CD4-positive, alpha-beta T cell treated with Interleukin-4 for 4 hours (primary cell): ENCODE results near the gene RAB8B.

Experiments used
- DNase-seq: peaks from one replicate; pipeline ENCODE4 v3.0.0-alpha.2; 2020

Gene RAB8B

DNA sequence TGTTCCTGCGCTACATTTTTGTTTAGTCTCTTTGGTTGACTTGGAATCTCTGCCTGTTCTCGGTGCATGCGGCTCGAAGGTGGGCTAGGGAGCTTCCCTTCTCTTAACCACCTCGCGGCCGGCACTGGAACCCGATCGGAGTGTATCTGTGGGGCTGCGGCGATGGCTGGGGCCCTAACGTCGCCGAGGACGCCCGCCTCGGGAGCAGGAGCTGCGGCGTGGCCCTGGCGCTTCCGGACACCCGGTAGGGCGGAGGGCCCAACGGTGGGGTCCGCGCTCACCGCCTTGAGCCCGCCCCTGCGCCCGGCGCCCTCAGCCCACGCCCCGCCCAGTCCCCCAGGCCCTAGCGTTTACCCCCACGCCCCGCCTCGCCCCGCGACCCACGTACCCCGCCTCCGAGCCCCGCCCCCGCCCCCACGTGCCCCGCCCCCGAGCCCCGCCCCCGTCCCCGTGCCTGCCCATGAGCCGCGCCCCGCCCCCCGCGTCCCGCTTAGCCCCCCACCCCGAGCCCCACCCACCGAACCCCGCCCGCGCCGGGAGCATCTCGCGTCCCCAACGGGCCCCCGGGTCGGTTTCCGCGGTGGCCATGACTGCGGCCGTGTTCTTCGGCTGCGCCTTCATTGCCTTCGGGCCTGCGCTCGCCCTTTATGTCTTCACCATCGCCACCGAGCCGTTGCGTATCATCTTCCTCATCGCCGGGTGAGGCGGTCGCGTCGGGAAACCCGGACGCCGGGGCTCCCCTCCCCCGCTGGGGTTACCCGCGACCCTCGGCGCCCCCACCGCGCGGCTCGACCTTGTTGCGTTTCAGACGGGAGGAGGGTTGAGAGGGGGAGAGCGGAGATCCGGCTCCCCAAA, 87.9 kb downstream of the RAB8B start, which contains the start of gene APH1B:
TSS of gene APH1B (plus strand) at position 568 of the 855 bp plus-strand sequence. CDS start at position 587, 19 bp downstream.
- DNase-seq = peak; percentile 77

GRCh38 chr15:63277893-63278456, 88.6 kb downstream of the RAB8B start:
- DNase-seq = no peak

DNA sequence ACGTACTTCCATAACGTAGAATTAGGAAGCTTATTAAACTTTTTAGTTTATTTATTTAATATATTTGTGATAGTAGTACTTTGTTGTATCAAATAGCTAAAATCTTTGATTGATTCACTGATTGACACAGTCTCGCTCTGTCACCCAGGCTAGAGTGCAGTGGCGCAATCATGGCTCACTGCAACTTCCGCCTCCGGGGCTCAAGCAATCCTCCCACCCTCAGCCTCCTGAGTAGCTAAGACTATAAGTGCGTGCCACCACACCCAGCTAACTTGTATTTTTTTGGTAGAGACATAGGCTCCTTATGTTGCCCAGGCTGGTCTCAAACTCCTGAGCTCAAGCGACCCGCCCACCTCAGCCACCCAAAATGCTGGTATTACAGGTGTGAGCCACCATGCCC, 93.7 kb downstream of the RAB8B start:
- no peak for DNase-seq

GRCh38 chr15:63284335-63284734, 94.9 kb downstream of the RAB8B start:
- no peak for DNase-seq

DNA sequence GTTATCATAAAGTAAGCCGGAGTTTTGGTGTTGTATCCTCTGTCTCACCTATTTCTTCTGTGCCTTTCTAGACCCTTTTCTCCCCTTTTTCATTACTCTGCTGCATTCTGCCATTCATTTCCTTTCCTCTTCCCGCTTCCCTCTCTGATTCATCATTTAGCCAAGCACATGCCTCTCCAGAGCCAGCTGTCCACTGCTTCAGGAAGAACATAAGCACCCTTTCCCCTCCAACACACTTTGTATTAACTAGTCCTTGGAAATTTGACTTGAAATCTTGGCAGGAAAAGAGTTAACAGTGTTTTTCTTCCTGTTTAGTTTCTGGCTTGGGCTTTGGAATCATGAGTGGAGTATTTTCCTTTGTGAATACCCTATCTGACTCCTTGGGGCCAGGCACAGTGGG, 97.7 kb downstream of the RAB8B start:
- DNase-seq = no peak

- DNase-seq = no peak
These were observed 98.9 kb downstream of the RAB8B start for GRCh38 chr15:63288342-63288741.

GRCh38 chr15:63288778-63289378, 99.5 kb downstream of the RAB8B start:
- DNase-seq = peak; percentile 54

DNA sequence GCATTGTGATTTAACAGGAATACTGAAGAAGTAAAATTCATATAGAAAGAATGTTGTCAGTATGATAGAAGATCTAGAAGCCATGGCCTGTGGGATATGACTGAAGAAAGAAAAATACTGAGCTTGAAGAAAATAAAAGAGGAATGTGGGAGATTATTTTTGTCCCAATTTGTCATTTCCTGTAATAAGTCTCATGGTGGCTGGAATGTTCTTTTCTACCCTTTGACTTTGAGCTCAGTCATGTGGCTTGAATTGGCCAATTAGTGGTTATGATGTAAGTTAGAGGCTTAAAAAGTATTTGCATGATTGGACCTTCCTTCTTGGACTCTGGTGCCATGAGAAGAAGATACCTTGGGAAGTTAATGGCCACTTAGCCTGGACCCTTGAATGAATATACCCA, 102.1 kb downstream of the RAB8B start:
- no peak for DNase-seq

- no peak for DNase-seq
These were observed 102.8 kb downstream of the RAB8B start for GRCh38 chr15:63292241-63292640.

GRCh38 chr15:63292771-63293170, 103.4 kb downstream of the RAB8B start:
- DNase-seq = no peak

- DNase-seq = no peak
These were observed 105.0 kb downstream of the RAB8B start for GRCh38 chr15:63294359-63294758.

GRCh38 chr15:63295341-63295740, 105.9 kb downstream of the RAB8B start:
- DNase-seq = no peak

GRCh38 chr15:63296195-63296594, 106.8 kb downstream of the RAB8B start:
- no peak for DNase-seq

DNA sequence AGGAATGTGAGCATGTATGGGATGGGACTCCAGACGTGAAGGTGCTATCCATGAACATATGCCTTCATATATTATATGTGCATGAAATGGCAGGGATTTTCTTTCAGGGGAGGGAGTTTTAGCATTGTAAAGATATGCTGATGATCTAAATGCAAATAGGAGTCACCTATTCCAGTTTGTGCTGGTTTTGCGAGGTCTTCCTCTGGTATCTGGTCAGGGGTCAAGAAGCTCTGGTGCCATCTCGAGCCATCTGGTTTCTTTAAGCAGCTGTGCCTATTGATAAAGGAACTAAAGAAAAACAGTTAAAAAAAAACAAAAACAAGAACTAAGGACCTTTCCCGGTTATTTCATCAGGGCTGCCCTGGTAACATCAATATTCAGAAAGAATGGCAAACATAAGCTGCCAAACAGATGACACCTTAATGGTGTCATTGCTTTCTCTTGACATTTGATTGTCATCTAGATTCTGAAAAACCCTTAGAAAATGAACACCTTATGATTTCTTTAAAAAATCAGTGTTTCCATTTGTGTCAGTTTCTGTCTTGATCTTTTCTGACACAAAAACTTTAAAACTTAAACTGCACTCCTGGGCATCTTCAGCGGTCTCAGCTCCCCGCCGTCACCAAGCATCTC, 110.7 kb downstream of the RAB8B start:
- DNase-seq = no peak

DNA sequence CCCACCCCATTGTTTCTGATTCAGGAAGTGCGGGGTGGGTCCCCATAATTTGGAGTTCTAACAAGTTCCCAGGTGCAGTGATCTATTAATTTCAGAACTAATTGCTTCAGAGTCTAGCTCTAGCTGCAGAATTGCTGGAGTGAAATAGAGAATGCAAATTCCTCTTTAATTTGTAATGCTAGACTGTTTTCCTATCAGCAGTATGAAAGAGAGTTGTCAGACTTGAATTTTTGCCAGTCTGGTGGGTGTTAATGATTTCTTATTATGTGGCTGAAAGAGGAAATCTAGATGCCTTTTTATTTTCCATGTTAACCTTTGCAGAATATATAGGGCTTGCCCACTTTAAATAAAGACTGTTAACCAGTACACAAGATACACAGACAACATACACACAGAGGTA, 111.7 kb downstream of the RAB8B start:
- no peak for DNase-seq

DNA sequence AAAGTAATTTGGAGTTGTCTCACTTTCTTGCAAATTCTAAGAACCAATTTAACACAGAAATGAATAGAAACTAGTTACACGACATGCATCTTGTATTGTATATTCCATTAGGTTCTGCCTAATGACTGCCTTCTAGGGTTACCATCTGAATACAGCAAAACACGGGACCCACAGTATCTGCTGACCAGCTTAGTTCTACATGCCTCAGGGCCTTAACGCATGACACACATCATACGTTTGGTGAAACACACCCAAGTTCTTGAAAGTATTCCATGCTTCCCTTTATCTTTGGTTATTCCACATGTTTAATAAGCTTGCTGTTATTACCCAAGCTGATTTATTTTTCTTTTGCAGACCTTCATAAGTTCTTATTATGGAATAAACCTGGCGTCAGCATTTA, 115.9 kb downstream of the RAB8B start:
- DNase-seq = no peak

GRCh38 chr15:63306492-63307073, 117.2 kb downstream of the RAB8B start:
- DNase-seq = no peak

- DNase-seq = no peak
These were observed 119.1 kb downstream of the RAB8B start for GRCh38 chr15:63308491-63308890.

DNA sequence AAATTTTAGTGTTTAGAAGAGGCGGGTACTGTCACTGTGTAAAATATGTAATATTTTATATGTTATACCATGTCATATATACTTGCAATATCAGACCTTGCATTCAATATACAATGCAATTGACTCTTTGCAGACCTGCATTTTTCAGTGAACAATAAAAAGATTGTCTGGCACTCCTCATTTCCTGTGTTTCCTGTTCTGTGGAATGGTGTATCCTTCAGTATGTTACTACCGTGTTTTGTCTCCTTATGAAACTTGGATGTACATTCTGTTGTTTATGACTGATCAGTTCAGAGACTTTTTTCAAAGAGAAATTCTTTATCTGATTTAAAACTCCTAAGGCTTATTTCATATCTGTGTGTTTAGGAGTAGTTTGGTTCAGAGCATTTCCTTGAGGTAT, 119.5 kb downstream of the RAB8B start:
- no peak for DNase-seq

- DNase-seq = no peak
These were observed 121.2 kb downstream of the RAB8B start for GRCh38 chr15:63310646-63311045.

GRCh38 chr15:63312286-63312685, 122.9 kb downstream of the RAB8B start:
- DNase-seq = no peak

DNA sequence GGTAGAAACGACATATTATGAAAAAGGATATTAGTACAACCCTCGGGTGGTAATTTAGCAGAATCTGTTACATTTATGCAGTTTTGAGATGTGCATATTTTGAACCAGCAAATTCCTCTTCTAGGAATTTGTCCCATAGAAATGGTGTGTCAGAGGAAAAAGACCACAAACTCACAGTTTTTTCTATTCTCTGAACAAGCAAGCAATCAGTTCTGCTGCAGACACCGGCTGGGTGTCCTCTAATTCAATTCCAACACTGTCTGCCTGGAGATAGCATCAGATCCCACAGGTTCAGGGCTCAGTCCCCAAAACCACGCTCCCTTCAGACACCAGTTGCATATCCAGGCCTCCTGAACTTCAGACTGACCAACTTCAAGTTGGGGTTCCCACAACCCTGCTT, 124.4 kb downstream of the RAB8B start:
- no peak for DNase-seq

DNA sequence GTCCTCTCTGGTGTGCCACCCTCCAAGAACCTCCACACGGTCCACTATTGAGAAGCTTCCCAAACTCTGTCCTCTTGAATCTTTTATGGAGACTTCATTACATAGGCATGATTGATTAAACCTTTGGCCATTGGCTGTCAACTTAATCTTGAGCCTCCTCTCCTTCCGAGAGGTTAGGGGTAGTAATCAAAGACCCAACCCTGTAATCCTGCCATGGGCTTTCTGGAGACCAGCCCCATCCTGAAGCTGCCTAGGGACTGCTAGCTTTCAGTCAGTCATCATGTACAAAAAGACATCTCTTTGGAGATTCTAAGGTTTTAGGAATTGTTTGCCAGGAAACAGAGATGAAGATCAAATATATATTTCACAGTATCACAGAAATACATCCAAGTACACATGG, 125.0 kb downstream of the RAB8B start:
- no peak for DNase-seq
